NCI-H460 (cell line): ENCODE results near the gene ZNF544. TPM values are rescaled to one million over a fixed set of nuclear protein-coding genes. Genes with fewer than 3 reads are reported as not detected.
"Not testable (repeated sequence)": the region's sequence is repeated elsewhere in the genome, so short reads cannot be mapped to it uniquely, and the experiment has no call there.

Source experiments
- DNase-seq: peaks from one replicate; pipeline ENCODE4 v3.0.0-alpha.2; 2016; ENCODE audit warnings: low read depth; ENCODE audit errors: extremely low read depth
- total RNA-seq: library from RNA; depleted of rRNA; stranded (reverse); fragments of >200 nt; shearing (Covaris generic); gene quantifications from 2 replicates; pipeline ENCODE4 v1.2.3, GENCODE V29; 2014

ZNF544 gene
- total RNA-seq, 1 experiment from 2014 or later = 43.4 TPM

GRCh38 chr19:58248886-58249285 lies 20.2 kb downstream of the ZNF544 start:
- no peak for DNase-seq

DNA sequence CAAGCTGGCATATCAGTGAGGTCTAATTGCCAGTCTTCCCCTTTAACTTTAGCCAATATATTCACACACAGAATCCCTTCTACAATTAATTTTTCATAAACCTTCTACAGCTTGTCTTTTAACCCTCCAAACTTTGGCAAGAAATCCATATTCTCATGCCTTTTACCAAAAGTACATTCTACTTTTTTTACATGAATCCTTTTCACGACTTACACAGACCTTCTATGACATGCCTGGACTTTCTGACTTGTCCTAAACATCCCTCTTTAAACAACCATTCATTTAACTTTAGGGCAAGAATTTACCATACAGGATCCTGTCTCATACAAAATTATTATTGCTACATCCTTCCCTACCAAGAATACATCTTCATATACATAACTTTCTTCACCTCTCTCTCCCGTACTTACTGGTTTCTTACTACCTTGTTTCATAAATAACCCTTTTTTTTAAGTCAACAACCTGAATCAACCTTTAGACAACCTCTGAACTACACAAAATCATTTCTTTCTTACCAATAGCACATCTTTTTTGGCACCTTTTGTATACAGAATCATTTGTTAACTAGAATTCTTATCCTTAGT lies 23.5 kb downstream of the ZNF544 start:
- DNase-seq = no peak

DNA sequence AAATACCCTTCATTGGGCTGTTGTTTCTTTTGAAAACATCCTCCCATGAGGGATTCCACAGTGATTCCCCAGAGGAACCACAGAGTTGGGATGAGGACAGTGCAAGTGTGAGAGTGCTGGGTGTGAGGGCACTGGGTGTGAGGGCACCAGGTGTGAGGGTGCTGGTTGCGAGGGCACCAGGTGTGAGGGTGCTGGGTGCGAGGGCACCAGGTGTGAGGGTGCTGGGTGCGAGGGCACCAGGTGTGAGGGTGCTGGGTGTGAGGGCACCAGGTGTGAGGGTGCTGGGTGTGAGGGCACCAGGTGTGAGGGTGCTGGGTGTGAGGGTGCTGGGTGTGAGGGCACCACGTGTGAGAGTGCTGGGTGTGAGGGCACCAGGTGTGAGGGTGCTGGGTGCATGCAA lies 29.5 kb downstream of the ZNF544 start:
- not testable (repeated sequence) for DNase-seq

GRCh38 chr19:58261600-58261967 lies 32.9 kb downstream of the ZNF544 start:
- DNase-seq = peak; percentile 1

DNA sequence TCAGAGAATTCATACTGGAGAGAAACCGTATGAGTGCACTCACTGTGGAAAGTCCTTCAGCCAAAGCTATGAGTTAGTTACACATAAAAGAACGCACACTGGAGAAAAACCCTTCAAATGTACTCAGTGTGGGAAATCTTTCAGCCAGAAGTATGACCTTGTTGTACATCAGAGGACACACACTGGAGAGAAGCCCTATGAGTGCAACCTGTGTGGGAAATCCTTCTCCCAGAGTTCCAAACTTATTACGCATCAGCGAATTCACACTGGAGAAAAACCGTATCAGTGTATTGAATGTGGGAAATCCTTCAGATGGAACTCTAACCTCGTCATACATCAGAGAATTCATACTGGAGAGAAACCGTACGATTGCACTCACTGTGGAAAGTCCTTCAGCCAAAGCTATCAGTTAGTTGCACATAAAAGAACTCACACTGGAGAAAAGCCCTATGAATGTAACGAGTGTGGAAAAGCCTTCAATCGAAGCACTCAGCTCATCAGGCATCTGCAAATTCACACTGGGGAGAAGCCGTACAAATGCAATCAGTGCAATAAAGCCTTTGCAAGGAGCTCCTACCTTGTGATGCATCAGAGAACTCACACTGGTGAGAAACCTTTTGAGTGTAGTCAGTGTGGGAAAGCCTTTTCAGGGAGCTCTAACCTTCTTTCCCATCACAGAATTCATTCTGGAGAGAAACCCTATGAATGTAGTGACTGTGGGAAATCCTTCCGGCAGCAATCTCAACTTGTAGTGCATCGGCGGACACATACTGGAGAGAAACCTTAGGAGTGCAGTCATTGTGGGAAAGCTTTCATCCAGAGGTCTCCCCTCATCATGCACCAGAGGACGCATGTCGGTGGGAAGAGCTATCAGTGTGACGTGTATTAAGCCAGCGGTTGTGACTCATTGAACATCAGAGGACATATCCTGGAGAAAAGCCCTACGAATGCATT lies 33.5 kb downstream of the ZNF544 start:
- DNase-seq = peak; percentile 1

GRCh38 chr19:58262922-58263296 lies 34.2 kb downstream of the ZNF544 start:
- no peak for DNase-seq

DNA sequence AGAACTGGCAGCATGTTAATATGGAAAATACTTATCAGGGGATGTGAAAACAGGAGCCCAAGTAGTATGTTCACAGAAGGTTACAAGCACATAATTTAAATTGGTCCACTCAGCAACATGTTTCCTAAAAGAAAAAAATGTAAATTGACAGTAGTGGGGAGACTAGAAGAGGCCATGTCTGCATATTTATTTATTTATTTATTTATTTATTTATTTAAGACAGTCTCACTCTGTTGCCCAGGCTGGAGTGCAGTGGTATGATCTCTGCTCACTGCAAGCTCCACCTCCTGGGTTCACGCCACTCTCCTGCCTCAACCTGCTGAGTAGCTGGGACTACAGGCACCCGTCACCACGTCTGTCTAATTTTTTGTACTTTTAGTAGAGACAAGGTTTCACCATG lies 36.4 kb downstream of the ZNF544 start:
- no peak for DNase-seq

DNA sequence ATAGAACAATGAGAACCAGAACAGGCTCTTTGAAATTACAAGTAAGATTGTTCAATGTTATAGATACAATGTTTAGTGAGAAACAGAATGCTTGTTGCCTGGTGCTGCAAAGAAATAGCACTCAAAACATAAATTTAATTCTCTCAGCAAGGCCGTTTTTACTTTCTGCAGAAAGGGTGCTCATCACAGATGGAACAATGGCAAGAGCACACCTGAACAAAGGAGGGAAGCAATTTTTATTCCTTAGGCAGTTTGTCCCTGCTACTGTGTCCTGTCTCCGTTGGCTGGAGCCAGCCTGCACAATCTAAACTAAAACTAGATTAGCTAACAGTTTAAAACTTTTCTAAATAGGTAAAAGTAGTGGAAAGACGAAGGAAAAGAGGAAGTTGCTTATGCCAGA lies 39.6 kb downstream of the ZNF544 start:
- no peak for DNase-seq

GRCh38 chr19:58274771-58275201 lies 46.1 kb downstream of the ZNF544 start:
- DNase-seq = no peak

GRCh38 chr19:58275564-58275963 lies 46.9 kb downstream of the ZNF544 start:
- no peak for DNase-seq

GRCh38 chr19:58277197-58277596 lies 48.5 kb downstream of the ZNF544 start:
- DNase-seq = no peak

DNA sequence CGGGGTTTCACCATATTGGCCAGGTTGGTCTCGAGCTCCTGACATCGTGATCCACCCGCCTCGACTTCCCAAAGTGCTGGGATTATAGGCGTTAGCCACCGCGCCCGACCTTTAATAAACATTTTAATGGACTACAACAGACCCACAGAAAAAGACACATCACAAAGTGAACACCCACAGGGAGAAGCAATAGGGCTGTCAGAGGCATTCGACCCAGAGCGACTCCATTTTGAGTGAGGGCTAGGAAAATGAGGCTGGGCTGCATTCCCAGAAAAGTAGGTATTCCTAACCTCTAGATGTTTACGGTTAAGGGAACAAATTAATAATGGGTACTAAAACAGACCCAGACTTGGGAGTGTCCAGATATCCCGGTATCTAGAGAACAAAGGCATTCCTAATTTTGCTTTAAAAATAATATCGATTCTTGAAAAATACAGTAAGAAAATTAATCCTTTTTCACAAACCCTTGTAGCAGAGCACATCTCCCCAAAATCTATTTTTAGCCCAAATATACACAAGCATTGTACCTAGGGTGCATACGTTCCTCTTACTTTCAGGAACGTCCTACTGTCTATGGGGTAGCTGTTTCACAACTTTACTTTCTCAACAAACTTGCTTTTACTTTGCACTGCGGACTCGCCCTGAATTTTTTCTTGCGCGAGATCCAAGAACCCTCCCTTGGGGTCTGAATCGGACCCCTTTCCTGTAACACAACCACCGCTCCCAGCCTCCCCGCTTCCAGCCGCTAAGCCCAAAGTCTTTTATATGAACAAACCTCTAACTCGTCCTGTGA lies 49.2 kb downstream of the ZNF544 start:
- no peak for DNase-seq

DNA sequence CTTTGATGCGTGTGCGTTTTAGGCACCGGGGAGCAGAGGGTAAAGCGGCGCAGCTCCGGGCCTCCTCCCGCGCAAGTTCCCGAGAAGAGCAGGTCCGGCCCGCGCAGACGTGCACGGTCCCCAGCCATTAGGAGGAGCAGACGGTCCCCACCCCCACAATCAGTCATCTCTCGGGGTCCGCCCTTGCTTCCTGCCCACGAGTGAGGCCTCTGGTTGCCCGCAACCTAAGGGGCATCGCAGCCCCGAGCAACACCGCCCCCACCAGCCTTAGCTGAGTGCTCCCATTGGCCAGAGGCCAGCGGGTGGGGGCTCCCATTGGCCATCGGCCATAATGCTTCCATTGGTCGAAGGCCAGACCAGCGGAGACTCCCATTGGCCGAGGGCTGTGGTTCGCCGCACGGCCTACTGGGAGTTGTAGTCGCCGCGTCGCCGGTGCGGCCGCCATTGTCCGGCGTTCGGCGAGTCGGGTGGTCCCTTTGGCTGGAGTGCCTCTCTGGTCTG lies 49.9 kb downstream of the ZNF544 start, which contains the start of gene ZNF8:
ZNF8 (plus strand) TSS at position 415 of the 501 bp plus-strand sequence. CDS start 127 bp downstream, outside the sequence.
- peak; percentile 95 for DNase-seq

DNA sequence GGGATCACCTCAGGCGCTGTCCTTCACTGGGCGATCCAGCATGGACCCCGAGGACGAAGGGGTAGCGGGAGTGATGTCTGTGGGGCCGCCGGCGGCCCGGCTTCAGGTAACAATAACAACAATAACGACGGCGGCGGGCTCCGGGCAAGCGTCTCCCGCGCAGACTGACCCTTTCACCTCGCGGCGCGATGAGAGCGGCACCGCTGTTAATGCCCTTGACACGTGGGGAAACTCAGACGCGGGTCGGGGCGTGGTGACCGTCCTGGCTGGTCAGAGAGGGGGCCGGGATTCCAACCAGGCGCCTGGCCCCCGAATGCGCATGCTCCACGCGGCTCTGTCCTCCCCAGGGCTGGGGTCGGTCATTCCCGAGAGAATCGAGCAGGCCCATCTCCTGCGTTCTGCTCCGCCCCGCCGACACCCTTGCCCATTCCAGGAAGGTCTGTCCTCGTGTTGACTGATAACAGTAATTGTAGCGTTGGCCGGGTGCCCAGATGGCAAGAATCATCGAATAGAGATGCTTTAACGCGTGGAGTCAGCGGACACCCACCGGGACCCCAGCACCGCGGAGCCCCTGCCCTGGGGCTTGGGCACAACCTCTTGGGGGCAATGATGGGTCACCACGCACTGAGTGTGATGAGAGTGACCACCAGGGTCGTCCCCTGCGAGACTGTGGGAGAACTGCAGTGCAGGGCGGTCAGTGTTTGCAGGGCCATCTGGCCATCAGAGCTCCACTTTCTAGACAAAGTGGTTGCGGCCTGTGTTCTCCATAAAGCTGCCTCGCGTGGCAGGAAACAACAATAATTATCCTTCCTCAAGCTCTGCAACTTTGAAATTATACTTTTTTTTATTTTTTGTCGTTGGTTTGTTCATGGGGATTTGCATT lies 50.6 kb downstream of the ZNF544 start:
- peak; percentile 14 for DNase-seq

GRCh38 chr19:58279925-58280316 lies 51.2 kb downstream of the ZNF544 start:
- DNase-seq = no peak

GRCh38 chr19:58284199-58284598 lies 55.5 kb downstream of the ZNF544 start:
- no peak for DNase-seq

DNA sequence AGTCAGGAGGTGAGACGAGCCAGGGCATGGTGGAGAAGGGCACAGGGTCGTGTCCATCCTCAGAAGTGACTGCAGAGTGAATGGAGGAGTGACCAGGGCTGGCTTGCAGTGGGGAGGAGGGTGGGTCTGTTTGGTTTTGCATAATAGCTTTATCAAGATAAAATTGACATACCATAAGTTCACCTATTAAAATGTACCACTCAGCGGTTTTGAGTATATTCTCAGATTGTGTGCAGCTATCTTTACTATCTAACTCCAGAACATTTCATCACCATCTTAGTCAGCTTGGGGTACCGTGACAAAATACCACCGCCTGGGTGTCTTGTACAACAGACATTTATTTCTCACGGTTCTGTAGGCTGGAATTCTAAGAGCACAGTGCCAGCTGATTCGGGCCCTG lies 63.2 kb downstream of the ZNF544 start:
- no peak for DNase-seq

- DNase-seq = no peak
Measured at GRCh38 chr19:58294743-58295374, 66.1 kb downstream of the ZNF544 start.

DNA sequence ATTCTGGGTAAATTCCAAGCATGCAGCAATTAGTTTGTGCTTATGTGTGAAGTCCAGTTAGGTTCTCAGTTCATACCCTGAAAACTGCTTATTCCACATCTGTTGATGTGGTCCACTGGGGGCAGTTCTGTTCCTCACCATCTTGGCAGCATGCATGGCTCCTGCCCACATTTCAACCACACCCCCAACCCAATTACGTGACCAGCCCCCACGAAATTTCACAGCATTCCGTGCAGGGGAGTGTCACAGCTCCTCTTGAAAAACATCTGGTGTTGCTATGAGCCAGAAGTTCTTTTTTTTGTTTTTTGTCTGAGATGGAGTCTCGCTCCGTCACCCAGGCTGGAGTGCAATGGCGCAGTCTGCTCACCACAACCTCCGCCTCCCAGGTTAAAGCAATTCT lies 67.4 kb downstream of the ZNF544 start:
- no peak for DNase-seq

DNA sequence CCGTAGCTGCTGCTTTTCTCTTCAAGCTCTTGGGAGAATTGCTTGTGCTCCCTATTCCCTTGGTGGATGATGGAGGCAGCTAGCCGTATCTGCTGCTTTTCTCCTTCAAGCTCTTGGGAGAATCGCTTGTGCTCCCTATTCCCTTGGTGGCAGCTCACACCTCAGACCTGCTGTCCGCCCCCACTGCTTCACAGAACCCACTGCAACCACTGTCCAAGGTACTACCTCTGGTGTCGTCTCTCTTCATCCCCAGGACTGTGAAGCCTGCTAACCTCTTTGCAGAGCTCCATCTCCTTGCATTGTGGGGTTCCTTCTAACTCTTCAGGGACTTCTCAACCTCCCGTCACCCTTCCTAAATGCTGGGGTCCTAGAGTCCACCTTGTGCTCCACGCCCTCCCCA lies 71.9 kb downstream of the ZNF544 start:
- no peak for DNase-seq
